Measurements from ENCODE around the gene ZDHHC14.
A peak's percentile ranks its signal among the peaks of the same experiment; 100 is the strongest.

Gene ZDHHC14

DNA sequence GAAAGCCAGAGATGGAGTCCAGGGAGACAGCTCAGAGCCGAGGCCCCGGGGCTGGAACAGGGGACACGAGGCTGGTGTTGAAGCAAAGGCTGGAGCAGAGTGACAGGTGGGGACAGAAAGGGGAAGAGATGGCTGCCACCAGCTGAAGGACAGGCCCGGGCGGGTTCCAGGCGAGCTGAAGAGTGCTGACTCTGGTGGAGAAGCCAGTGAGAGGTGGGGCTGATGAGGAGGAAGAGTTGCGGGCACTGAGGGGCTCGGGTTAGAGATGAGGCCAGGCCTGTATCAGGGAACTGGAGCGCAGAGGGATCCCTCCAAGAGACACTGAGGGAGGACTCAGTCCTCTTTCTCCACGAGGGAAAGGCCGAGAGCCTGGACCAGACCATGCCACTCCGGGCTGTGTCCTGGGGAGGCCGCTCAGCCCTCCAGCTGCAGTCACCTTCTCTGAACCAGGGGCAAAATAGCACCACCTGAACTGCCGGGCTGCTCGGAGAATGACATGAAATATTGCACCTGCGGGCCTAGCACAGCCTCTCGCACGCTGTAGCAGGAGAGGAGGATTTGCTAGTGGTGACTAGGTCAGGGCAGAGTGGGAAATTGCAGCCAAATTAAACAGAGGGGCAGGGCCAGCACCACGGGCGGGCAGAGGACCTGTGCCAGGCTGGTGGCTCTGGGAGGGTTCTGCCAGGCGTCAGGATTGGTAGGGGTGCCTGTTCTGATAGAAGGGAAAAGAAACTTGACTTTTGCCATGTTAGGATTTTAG is 175.9 kb downstream of the ZDHHC14 start:
- Histone ChIP-seq H3K4me2 (ENCODE audit: insufficient read depth, low read length, poor library complexity, severe bottlenecking) (no peak overlapping the region), H3K9me3 (replicated peaks in 1 of 2; ENCODE audit: control insufficient read depth in 2 of 2, insufficient read depth in 1 of 2, low read depth in 1 of 2, low read length in 2 of 2) (no peaks in the 10 kb centered on the region), H2AFZ (ENCODE audit: low read length) (no peak overlapping the region), H3K4me1 (ENCODE audit: control insufficient read depth in 2 of 2, insufficient read depth in 1 of 2, low read depth in 1 of 2, low read length in 2 of 2) (peaks cover 16 to 32% of the 10 kb centered on the region in 2 donors), H3K18ac (ENCODE audit: low read length) (peak overlapping the region; percentile 84), H3K79me1 (ENCODE audit: low read depth, low read length) (no peaks in the 10 kb centered on the region), H3K14ac (ENCODE audit: low read length) (peak overlapping the region; percentile 65), H2AK5ac (ENCODE audit: low read depth, low read length) (peak overlapping the region; percentile 6), H3K27me3 (ENCODE audit: control insufficient read depth in 3 of 3, insufficient read depth in 3 of 3, low read depth in 1 of 3, low read length in 3 of 3) (no peaks in the 10 kb centered on the region), H3K23ac (ENCODE audit: low read depth, low read length, poor library complexity) (no peak overlapping the region), H3K36me3 (replicated peaks in 1 of 2; ENCODE audit: control insufficient read depth in 2 of 2, insufficient read depth in 2 of 2, low read length in 2 of 2) (no peaks in the 10 kb centered on the region), H3K9ac (ENCODE audit: low read depth, low read length, poor library complexity) (no peak overlapping the region), H3K4me3 (ENCODE audit: low read length in 2 of 2) (no peak overlapping the region), H4K91ac (ENCODE audit: low read depth, low read length, poor library complexity) (no peak overlapping the region), H2BK12ac (ENCODE audit: low read length) (no peak overlapping the region), H3K27ac (replicated peaks; ENCODE audit: low read length) (peak overlapping the region; percentile 29), H2BK120ac (ENCODE audit: low read depth, low read length) (peak overlapping the region; percentile 63), H2BK15ac (ENCODE audit: low read length) (peak overlapping the region; percentile 29), H4K8ac (ENCODE audit: low read depth, low read length) (no peak overlapping the region), H2BK5ac (ENCODE audit: low read length) (peak overlapping the region; percentile 78), H3K4ac (ENCODE audit: low read length) (no peak overlapping the region)
- DNase-seq (ENCODE audit: low spot score): no peak
- WGBS, 2 donors (ENCODE audit: extremely low coverage in 2 of 2, insufficient read length in 2 of 2, insufficient replicate concordance in 1 of 2): no CpG with 5 or more reads among the region's 21 CpGs

GRCh38 chr6:157557559-157557958 is 176.6 kb downstream of the ZDHHC14 start:
- no peak for DNase-seq (ENCODE audit: low spot score)
- Histone ChIP-seq H3K23ac (ENCODE audit: low read depth, low read length, poor library complexity) (no peak overlapping the region), H4K8ac (ENCODE audit: low read depth, low read length) (no peak overlapping the region), H3K36me3 (replicated peaks in 1 of 2; ENCODE audit: control insufficient read depth in 2 of 2, insufficient read depth in 2 of 2, low read length in 2 of 2) (no peaks in the 10 kb centered on the region), H3K27me3 (ENCODE audit: control insufficient read depth in 3 of 3, insufficient read depth in 3 of 3, low read depth in 1 of 3, low read length in 3 of 3) (no peaks in the 10 kb centered on the region), H2BK5ac (ENCODE audit: low read length) (no peak overlapping the region), H3K4me1 (ENCODE audit: control insufficient read depth in 2 of 2, insufficient read depth in 1 of 2, low read depth in 1 of 2, low read length in 2 of 2) (peaks cover 11 to 27% of the 10 kb centered on the region in 2 donors), H2AFZ (ENCODE audit: low read length) (no peak overlapping the region), H3K4me3 (ENCODE audit: low read length in 2 of 2) (no peak overlapping the region), H2AK5ac (ENCODE audit: low read depth, low read length) (no peak overlapping the region), H2BK120ac (ENCODE audit: low read depth, low read length) (no peak overlapping the region), H4K91ac (ENCODE audit: low read depth, low read length, poor library complexity) (no peak overlapping the region), H3K4ac (ENCODE audit: low read length) (no peak overlapping the region), H2BK15ac (ENCODE audit: low read length) (no peak overlapping the region), H2BK12ac (ENCODE audit: low read length) (no peak overlapping the region), H3K27ac (replicated peaks; ENCODE audit: low read length) (no peak overlapping the region), H3K18ac (ENCODE audit: low read length) (no peak overlapping the region), H3K79me1 (ENCODE audit: low read depth, low read length) (no peaks in the 10 kb centered on the region), H3K9me3 (replicated peaks in 1 of 2; ENCODE audit: control insufficient read depth in 2 of 2, insufficient read depth in 1 of 2, low read depth in 1 of 2, low read length in 2 of 2) (no peaks in the 10 kb centered on the region), H3K14ac (ENCODE audit: low read length) (no peak overlapping the region), H3K9ac (ENCODE audit: low read depth, low read length, poor library complexity) (no peak overlapping the region), H3K4me2 (ENCODE audit: insufficient read depth, low read length, poor library complexity, severe bottlenecking) (no peak overlapping the region)
- no CpG with 5 or more reads among the region's 6 CpGs for WGBS, 2 donors (ENCODE audit: extremely low coverage in 2 of 2, insufficient read length in 2 of 2, insufficient replicate concordance in 1 of 2)

DNA sequence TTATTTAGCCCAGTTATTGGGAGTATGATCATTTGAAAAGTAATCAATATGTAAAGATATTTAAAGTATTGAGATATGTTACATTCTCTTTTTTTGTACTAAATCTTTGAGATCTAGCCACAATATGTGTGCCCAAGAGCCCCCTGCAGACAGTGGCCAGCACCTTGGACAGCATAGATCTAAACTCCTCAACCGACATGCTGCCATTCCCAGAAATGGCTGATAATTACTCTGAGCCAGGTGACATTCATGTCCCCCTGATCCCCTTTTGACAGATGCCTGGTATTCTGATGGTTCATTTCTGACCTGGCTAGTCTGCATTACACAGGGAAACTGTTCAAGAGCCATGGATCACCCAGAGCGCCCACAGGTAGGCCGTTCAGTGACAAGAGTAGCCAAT is 177.1 kb downstream of the ZDHHC14 start:
- no peak overlapping the region for H2BK120ac ChIP-seq (ENCODE audit: low read depth, low read length)
- H3K9ac ChIP-seq (ENCODE audit: low read depth, low read length, poor library complexity): no peak overlapping the region
- no peak overlapping the region for H2BK5ac ChIP-seq (ENCODE audit: low read length)
- no peak overlapping the region for H3K4me3 ChIP-seq (ENCODE audit: low read length in 2 of 2)
- H4K91ac ChIP-seq (ENCODE audit: low read depth, low read length, poor library complexity): no peak overlapping the region
- H3K23ac ChIP-seq (ENCODE audit: low read depth, low read length, poor library complexity): no peak overlapping the region
- H3K14ac ChIP-seq (ENCODE audit: low read length): no peak overlapping the region
- H2AK5ac ChIP-seq (ENCODE audit: low read depth, low read length): no peak overlapping the region
- no peak overlapping the region for H3K18ac ChIP-seq (ENCODE audit: low read length)
- no peaks in the 10 kb centered on the region for H3K9me3 ChIP-seq (replicated peaks in 1 of 2; ENCODE audit: control insufficient read depth in 2 of 2, insufficient read depth in 1 of 2, low read depth in 1 of 2, low read length in 2 of 2)
- H2BK12ac ChIP-seq (ENCODE audit: low read length): no peak overlapping the region
- no CpG with 5 or more reads among the region's 3 CpGs for WGBS, 2 donors (ENCODE audit: extremely low coverage in 2 of 2, insufficient read length in 2 of 2, insufficient replicate concordance in 1 of 2)
- no peak overlapping the region for H3K27ac ChIP-seq (replicated peaks; ENCODE audit: low read length)
- H2BK15ac ChIP-seq (ENCODE audit: low read length): no peak overlapping the region
- no peak overlapping the region for H2AFZ ChIP-seq (ENCODE audit: low read length)
- H4K8ac ChIP-seq (ENCODE audit: low read depth, low read length): no peak overlapping the region
- DNase-seq (ENCODE audit: low spot score): no peak
- no peaks in the 10 kb centered on the region for H3K79me1 ChIP-seq (ENCODE audit: low read depth, low read length)
- H3K4ac ChIP-seq (ENCODE audit: low read length): no peak overlapping the region
- H3K36me3 ChIP-seq (replicated peaks in 1 of 2; ENCODE audit: control insufficient read depth in 2 of 2, insufficient read depth in 2 of 2, low read length in 2 of 2): no peaks in the 10 kb centered on the region
- H3K4me2 ChIP-seq (ENCODE audit: insufficient read depth, low read length, poor library complexity, severe bottlenecking): no peak overlapping the region
- peaks cover 6 to 23% of the 10 kb centered on the region in 2 donors for H3K4me1 ChIP-seq (ENCODE audit: control insufficient read depth in 2 of 2, insufficient read depth in 1 of 2, low read depth in 1 of 2, low read length in 2 of 2)
- no peaks in the 10 kb centered on the region for H3K27me3 ChIP-seq (ENCODE audit: control insufficient read depth in 3 of 3, insufficient read depth in 3 of 3, low read depth in 1 of 3, low read length in 3 of 3)

DNA sequence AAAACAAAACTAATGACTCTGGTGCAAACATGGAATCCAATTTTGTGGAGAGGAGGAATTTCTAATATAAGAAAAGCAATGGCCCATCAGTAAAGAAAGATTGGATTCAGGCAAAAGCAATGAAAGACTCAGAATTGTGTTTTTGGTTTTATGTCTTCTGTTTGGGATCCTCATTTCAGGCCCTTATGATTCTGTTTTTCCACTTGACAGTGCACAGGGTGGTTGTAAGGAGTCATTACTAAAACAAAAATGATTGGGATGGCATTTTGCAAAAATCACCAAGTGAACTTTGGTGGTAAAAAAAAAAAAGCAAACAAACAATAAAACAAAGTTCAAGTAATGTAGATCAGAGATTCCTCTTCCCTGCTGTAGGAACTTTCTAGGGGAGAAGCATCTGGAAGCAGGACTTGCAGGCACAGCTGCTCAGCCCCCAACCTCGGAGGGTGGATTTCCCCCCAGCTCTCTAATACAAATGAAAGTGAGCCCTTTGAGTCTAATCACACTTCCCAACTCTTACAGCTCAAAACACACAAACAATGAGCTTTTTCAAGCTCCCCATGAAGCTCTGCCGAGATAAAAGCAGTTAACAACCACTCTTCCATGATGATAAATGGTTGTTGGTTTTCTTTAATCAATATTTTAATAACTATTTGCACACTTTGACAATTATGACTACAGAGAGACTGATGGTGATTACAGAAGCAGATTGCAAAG is 177.7 kb downstream of the ZDHHC14 start:
- no peak overlapping the region for H3K23ac ChIP-seq (ENCODE audit: low read depth, low read length, poor library complexity)
- no peaks in the 10 kb centered on the region for H3K9me3 ChIP-seq (replicated peaks in 1 of 2; ENCODE audit: control insufficient read depth in 2 of 2, insufficient read depth in 1 of 2, low read depth in 1 of 2, low read length in 2 of 2)
- H3K79me1 ChIP-seq (ENCODE audit: low read depth, low read length): no peaks in the 10 kb centered on the region
- no peak overlapping the region for H3K4me3 ChIP-seq (ENCODE audit: low read length in 2 of 2)
- DNase-seq (ENCODE audit: low spot score): no peak
- H4K8ac ChIP-seq (ENCODE audit: low read depth, low read length): no peak overlapping the region
- no CpG with 5 or more reads among the region's 2 CpGs for WGBS, 2 donors (ENCODE audit: extremely low coverage in 2 of 2, insufficient read length in 2 of 2, insufficient replicate concordance in 1 of 2)
- no peak overlapping the region for H3K9ac ChIP-seq (ENCODE audit: low read depth, low read length, poor library complexity)
- H2BK12ac ChIP-seq (ENCODE audit: low read length): no peak overlapping the region
- H3K27ac ChIP-seq (replicated peaks; ENCODE audit: low read length): no peak overlapping the region
- no peak overlapping the region for H3K4ac ChIP-seq (ENCODE audit: low read length)
- no peak overlapping the region for H2AK5ac ChIP-seq (ENCODE audit: low read depth, low read length)
- no peak overlapping the region for H2BK5ac ChIP-seq (ENCODE audit: low read length)
- no peak overlapping the region for H2BK15ac ChIP-seq (ENCODE audit: low read length)
- H3K4me2 ChIP-seq (ENCODE audit: insufficient read depth, low read length, poor library complexity, severe bottlenecking): no peak overlapping the region
- no peaks in the 10 kb centered on the region for H3K36me3 ChIP-seq (replicated peaks in 1 of 2; ENCODE audit: control insufficient read depth in 2 of 2, insufficient read depth in 2 of 2, low read length in 2 of 2)
- H3K14ac ChIP-seq (ENCODE audit: low read length): no peak overlapping the region
- no peaks in the 10 kb centered on the region for H3K27me3 ChIP-seq (ENCODE audit: control insufficient read depth in 3 of 3, insufficient read depth in 3 of 3, low read depth in 1 of 3, low read length in 3 of 3)
- no peak overlapping the region for H2AFZ ChIP-seq (ENCODE audit: low read length)
- H4K91ac ChIP-seq (ENCODE audit: low read depth, low read length, poor library complexity): no peak overlapping the region
- H3K4me1 ChIP-seq (ENCODE audit: control insufficient read depth in 2 of 2, insufficient read depth in 1 of 2, low read depth in 1 of 2, low read length in 2 of 2): peaks cover 6 to 21% of the 10 kb centered on the region in 2 donors
- no peak overlapping the region for H2BK120ac ChIP-seq (ENCODE audit: low read depth, low read length)
- H3K18ac ChIP-seq (ENCODE audit: low read length): no peak overlapping the region
